GM21528 (cell line): ENCODE data around the gene DEFB128.
"Not testable (repeated sequence)": the region's sequence is repeated elsewhere in the genome, so short reads cannot be mapped to it uniquely, and the experiment has no call there.

Experiments
- ATAC-seq: cut with Tn5 transposase; IDR thresholded peaks from one replicate; pipeline ENCODE4 v1.9.1; 2021; ENCODE audit warnings: mild to moderate bottlenecking, moderate library complexity; ENCODE audit not compliant: unreplicated experiment, low FRiP score

Gene DEFB128

GRCh38 chr20:189611-190010, at the start of gene DEFB128:
Gene DEFB128, minus strand, starts transcription at chr20:189711. Its CDS starts 88 bp downstream, at chr20:189623.
- no peak for ATAC-seq

GRCh38 chr20:237929-238328, 48.4 kb upstream of the DEFB128 start:
- ATAC-seq: no peak

DNA sequence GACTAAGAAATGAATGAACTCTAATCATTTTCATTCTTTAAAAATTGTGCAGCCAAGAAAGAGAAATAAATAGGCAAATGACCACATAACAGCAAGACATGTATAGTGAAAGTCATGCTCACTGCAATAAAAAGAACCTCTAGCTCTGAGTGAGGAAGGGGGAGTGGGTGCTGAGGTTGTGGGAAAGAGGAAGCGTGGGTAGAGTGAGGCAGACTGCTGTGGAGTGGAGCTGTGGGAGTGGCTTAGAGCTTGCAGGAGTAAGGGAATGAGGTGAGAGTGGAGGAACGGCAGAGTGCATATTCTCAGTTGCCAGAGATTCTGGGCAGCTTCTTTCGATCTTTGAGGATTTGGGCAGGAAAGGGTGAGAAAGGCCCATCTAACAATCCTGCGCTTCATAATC, 48.0 kb upstream of the DEFB128 start:
- ATAC-seq: no peak

DNA sequence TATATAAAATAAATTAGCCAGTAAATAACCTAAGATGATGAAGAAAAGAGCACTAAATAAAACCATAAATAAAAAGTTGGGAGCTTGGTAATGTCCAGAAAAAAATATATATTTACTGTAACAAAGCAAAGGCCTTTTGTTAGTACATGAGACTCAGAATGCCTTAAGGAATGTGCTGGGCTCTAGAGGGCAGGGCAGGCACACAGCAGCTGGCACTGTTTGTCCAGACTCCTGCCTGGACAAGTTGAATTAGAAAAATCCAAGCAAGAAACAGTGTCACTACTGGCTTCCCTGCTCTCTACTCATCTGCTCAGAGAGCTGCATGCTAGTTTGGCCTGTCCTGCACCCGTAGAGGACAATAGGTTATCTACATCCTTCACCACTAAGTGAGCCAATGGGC, 46.4 kb upstream of the DEFB128 start:
- no peak for ATAC-seq

DNA sequence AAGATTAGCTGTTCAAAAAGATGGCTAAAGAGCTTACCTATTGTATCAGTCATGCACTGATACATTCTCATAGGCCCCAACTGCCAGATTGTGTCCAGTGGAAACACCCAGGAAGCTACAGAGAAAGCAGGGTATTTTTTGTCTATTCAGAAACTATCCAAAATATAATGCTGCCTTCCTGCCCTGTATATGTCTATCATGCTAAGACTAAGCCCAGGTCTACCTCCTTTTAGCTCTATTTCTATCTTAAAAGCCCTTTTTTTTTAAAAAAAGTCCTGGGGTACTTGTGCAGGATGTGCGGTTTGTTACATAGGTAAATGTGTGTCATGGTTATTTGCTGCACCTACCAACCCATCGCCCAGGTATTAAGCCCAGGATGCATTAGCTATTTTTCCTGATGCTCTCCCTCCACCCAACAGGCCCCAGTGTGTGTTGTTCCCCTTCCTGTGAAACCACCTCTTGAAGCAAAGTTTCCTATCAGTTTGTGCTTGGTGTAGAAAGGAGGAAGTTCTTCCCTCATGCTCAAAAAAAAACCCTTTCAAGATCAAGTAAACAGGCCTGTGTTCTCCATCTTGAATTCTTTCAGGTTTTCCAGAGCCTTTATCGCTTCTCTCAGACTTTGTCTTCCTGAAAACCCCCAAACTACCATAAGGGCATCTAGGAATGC, 38.1 kb upstream of the DEFB128 start:
- no peak for ATAC-seq

DNA sequence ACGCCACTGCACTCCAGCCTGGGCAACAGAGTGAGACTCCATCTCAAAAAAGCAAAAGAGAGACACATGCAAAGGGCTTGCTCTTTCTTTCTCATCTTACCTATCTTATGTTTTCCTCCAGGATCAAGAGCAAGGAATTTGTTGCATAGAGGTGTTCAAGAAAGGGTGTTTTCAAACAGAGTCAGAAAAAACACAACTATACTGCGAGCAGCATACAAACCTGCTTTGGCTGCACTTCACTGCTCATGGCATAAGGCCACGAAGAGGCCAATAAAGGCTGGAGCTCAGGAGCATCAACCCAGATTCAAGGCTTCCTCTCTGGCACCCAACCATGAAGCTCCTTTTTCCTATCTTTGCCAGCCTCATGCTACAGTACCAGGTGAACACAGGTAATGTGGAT, 37.4 kb upstream of the DEFB128 start, which contains the start of gene DEFB129:
TSS of gene DEFB129 (plus strand) at position 301 of the 400 bp plus-strand sequence. CDS start at position 332, 31 bp downstream.
- no peak for ATAC-seq

DNA sequence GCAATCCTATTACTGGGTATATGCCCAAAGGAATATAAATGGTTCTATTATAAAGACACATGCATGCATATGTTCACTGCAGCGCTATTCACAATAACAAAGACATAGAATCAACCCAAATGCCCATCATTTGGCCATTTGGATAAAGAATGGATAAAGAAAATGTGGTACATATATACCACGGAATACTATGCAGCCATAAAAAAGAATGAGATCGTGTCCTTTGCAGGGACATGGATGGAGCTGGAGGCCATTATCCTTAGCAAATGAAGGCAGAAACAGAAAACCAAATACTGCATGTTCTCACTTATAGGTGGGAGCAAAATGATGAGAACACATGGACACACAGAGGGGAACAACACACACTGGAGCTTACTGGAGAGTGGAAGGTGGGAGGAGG, 36.4 kb upstream of the DEFB128 start:
- not testable (repeated sequence) for ATAC-seq

DNA sequence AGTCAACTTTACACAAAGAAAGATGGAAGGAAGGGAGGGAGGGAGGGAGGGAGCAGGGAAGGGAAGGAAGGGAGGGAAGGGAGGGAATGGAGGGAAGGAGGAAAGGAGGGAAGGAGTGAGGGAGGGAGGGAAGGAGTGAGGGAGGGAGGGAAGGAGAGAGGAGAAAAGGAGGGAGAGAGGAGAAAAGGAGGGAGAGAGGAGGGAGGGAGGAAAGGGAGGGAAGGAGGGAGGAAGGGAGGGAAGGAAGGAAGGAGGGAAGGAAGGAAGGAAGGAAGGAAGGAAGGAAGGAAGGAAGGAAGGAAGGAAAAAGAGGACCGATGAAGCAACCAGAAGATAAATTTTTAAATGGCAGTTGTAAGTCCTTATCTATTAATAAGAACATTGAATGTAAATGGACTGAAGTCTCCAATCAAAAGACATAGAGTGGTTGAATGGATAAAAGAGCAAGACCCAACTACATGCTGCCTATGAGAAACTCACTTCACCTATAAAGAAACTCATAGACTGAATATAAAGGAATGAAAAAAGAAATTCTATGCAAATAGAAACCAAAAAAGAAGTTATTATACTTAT, 31.8 kb upstream of the DEFB128 start:
- no peak for ATAC-seq

DNA sequence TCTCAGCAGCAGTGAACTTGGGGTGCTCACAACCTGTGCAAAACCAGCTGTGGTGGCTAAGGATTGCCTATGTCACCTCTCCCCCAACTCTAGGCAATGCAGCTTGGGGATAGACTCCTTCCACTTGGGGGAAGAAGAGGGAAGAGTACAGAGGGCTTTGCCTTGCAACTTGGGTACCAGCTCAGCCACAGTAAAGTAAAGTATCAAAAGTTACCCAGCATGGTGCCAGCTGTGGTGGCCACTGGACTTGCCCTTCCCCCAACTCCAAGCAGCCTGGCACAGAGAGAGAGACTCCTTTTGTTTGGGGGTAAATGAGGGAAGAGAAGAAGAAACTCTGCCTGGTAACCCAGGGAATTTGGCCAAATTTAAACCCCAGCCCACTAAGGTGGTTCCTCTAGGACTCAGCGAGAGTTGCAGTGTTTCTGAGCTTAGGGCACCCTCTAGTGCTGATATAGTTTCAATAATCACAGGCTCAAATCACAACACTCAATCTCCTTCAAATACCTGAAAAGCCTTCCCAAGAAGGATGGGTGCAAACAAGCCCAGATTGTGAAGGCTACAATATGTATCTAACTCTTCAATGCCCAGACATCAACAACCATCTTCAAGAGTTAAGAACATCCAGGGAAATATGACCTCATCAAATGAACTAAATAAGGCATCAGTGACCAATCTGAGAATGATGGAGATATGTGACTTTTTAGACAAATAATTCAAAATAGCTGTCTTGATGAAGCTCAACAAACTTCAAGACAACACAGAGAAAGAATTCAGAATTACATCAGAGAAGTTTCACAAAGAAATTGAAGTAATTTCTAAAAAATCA, 30.0 kb upstream of the DEFB128 start:
- no peak for ATAC-seq

DNA sequence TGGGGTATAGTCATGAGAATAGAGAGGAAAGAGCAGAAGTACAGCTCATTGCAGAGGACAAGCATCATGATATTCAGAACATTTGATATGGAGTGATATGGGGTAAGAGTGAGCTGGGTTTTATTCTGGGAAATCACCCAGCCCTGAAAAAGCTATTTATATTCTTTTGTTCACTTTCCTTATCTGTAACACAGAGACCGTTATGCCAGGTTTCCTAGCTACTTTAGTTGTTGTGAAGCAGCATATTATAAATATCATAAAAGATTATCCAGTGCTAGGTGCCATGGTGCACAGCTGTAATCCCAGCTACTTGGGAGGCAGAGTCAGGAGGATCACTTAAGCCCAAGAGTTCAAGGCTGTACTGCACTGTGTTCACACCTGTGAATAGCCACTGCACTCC, 27.8 kb upstream of the DEFB128 start:
- no peak for ATAC-seq

DNA sequence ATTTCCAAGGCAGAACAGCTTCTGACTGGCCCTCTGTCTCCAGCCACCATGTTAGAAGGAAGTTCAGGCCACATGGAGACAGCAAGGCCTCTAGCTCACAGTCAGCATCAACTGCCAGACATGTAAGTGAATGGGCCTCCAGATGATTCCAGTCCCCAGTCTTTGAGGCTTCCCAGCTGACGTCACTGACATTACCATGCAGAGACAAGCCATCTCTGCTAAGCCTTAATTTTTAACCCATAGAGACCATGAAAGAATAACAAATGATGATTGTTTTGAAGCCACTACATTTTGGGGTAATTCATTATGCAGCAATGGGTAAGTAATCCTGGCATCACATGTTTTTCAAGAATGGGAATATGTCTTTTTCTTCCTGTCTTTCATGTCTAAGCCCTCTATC, 26.3 kb upstream of the DEFB128 start:
- no peak for ATAC-seq

DNA sequence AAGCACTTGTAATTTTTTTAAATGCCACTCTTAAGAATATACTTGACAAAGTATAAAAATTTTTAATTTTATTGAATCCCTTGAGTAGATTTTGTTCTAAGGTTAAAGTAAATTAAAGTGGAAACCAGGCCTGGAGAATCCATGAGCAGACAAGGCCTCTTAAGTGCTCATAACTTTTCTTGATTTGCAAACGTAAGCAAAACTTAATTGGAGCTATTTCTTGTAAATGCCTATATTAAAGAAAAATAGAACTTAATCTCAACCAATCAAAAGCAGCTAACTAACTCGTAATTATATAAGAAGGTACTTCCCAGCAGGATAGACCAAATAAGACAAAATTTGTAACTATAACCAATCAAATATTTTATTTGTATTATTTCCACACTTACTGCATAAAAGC, 24.9 kb upstream of the DEFB128 start:
- no peak for ATAC-seq

DNA sequence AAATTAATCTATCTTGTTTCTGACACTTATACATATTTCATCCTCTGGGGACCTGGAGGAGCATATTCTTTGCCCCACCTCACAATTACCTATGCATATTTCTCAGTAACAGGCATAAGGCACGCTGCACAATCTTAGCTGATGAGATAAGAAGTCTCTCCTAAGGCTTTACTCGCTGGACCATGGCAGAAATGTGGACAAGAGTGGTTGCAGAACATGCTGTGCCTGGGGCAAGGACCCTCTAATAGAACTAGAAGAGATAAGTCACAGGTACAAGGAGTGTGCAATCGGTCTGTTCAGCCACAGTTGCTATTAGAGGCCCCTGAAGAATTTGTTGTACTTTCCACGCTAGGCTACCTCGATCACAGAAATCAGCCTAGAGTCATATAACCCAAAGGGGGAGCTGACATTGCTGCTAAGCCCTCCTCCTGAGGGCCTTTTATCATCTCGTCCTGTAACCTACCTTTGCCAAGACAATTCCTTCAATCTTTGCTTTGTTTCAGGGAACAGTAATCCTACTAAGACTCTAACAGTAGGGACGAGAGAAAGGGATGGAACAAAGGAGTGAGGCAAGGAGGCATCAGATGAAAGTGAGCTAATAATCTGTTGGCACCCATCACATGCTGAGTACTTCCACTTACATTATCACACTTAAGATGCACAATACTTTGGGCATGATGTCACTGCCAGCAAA, 21.4 kb upstream of the DEFB128 start:
- no peak for ATAC-seq

- no peak for ATAC-seq
Observed at GRCh38 chr20:208942-209566, 19.5 kb upstream of the DEFB128 start.

DNA sequence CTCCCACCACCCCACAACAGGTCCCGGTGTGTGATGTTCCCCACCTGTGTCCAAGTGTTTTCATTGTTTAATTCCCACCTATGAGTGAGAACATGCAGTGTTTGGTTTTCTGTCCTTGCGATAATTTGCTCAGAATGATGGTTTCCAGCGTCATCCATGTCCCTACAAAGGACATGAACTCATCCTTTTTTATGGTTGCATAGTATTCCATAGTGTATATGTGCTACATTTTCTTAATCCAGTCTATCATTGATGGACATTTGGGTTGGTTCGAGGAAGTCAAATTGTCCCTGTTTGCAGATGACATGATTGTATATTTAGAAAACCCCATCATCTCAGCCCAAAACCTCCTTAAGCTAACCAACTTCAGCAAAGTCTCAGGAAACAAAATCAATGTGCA, 14.1 kb upstream of the DEFB128 start:
- ATAC-seq: not testable (repeated sequence)

DNA sequence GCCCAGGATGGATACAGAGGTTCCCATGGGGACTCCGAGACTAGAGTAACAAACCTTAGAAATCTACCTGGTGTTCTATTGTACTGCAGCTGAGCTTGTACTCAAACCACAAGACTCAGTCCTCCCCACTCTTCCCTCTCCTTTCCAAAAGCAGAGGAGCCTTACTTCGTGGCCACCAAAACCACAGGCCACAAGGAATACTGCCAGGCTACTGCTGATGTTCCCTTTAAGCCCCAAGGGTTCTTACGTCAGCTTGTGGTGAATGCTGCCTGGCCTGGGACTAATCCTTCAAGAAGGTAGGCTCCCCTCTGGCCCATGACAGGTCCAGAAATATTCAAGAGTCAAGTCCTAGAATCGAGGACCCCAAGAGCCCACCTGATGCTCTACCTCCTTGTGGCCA, 10.5 kb upstream of the DEFB128 start:
- no peak for ATAC-seq

DNA sequence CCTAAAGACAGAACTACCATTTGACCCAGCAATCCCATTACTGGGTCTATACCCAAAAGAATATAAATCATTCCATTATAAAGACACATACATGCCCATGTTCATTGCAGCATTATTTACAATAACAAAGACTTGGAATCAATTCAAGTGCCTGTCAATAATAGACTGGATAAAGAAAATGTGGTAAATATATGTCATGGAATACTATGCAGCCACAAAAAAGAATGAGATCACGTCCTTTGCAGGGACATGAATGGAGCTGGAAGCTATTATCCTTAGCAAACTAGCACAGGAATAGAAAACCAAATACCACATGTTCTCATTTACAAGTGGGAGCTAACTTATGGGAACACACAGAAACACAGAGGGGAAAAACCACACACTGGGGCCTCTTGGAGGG, 8.7 kb upstream of the DEFB128 start:
- ATAC-seq: no peak

DNA sequence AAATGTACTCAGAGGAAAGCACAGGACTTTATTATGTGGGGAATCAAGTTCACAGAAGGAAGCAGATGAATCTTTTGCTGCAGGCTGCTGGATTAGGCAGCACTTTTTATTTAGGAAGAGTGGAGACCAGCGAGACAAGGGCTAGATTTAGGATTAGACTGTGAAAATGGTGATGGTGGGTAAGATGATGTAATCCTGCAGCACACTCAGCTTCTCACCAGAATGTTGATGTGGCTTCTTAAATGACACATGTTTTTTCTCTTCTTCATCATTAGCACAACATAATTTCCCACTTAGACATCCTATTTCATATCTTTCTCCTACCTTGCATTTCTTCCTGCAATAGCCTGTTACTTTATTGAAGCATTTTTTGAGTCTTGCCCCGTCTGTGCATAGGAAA, 1.8 kb downstream of the DEFB128 start:
- ATAC-seq: no peak

GRCh38 chr20:184288-184687, 5.2 kb downstream of the DEFB128 start:
- ATAC-seq: no peak

- no peak for ATAC-seq
Observed at GRCh38 chr20:168876-169275, 20.6 kb downstream of the DEFB128 start.

DNA sequence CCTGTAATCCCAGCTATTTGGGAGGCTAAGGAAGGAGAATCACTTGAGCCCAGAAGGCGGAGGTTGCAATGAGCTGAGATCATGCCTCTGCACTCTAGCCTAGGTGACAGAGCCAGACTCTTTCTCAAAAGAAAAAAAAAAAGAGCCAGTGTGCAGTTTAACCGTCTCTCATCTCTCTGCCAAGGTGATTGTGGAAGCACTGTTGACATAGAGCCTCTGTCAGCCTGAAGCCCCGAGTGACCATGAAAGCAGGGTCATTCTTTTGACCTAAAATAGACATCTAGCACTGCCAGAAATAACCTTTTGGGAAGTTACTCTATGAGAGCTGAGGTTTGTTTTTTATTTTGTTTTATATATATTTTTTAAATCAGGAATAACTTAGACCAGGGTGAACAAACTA, 24.9 kb downstream of the DEFB128 start:
- ATAC-seq: no peak
